Central memory CD8-positive, alpha-beta T cell (primary cell): ENCODE results near the gene LHFPL3.

Source experiments
- ATAC-seq: fragments of 150-1000 bp; cut with Tn5 transposase; replicated peaks from 2 replicates; pipeline ENCODE4 v1.10.0; 2022; ENCODE audit warnings: mild to moderate bottlenecking, moderate FRiP score, moderate number of reproducible peaks; ENCODE audit not compliant: poor library complexity, severe bottlenecking; ENCODE audit errors: extremely low read depth
- DNase-seq, 2 donors: peaks; one replicate each; pipeline ENCODE4 v3.0.0; 2021; ENCODE audit warnings: low spot score in 2 of 2
- H3K27ac Mint-ChIP-seq: one replicate; pipeline ENCODE4 v1.8.0; 2022; ENCODE audit warnings: low read depth, mild to moderate bottlenecking, moderate library complexity, mixed read lengths
- H3K27me3 Mint-ChIP-seq: one replicate; pipeline ENCODE4 v1.8.0; 2022; ENCODE audit warnings: mixed read lengths
- H3K36me3 Mint-ChIP-seq: one replicate; pipeline ENCODE4 v1.8.0; 2022; ENCODE audit warnings: mild to moderate bottlenecking, moderate library complexity, mixed read lengths; ENCODE audit not compliant: insufficient read depth
- H3K4me1 Mint-ChIP-seq: one replicate; pipeline ENCODE4 v1.8.0; 2022; ENCODE audit warnings: mixed read lengths
- H3K4me3 Mint-ChIP-seq: one replicate; pipeline ENCODE4 v1.8.0; 2022; ENCODE audit warnings: mild to moderate bottlenecking, moderate library complexity, mixed read lengths
- H3K9me3 Mint-ChIP-seq: one replicate; pipeline ENCODE4 v1.8.0; 2022; ENCODE audit warnings: mixed read lengths

LHFPL3 gene

GRCh38 chr7:104328970-104329825 lies 795 bp downstream of the LHFPL3 start:
- no peak for ATAC-seq
- Mint-ChIP-seq H3K9me3 (no peaks in the 10 kb centered on the region), H3K27me3 (peaks cover 68% of the 10 kb centered on the region), H3K36me3 (no peaks in the 10 kb centered on the region), H3K4me3 (no peak overlapping the region), H3K27ac (no peak overlapping the region), H3K4me1 (no peaks in the 10 kb centered on the region)
- DNase-seq = no peak

- DNase-seq = no peak
- Mint-ChIP-seq H3K36me3 (no peaks in the 10 kb centered on the region), H3K27ac (no peak overlapping the region), H3K4me3 (no peak overlapping the region), H3K27me3 (peaks cover 10% of the 10 kb centered on the region), H3K4me1 (no peaks in the 10 kb centered on the region), H3K9me3 (no peaks in the 10 kb centered on the region)
- no peak for ATAC-seq
Measured at GRCh38 chr7:104341546-104341945, 13.1 kb downstream of the LHFPL3 start.

DNA sequence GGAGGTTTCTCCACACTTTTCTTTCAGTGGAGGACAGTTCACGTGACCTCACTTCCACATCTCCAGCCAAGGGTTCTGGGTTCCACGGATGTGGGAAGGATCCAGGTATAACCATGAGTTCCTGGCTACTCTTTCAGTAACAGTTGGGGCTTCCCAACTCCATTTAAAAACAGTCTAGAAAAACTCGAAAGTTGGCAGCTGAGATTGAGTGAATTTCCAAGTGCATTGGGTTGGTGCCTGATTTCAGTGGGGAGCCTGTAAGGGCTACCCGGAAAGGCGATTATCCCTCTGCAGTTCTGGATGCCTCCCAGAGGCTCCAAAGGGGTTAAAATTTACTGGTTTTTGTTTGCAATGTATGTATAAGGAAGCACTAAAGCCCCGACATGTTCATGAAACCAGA lies 24.3 kb downstream of the LHFPL3 start:
- DNase-seq = no peak
- H3K4me3 Mint-ChIP-seq = no peak overlapping the region
- no peaks in the 10 kb centered on the region for H3K4me1 Mint-ChIP-seq
- H3K36me3 Mint-ChIP-seq = peaks cover 2% of the 10 kb centered on the region
- H3K27me3 Mint-ChIP-seq = peaks cover 18% of the 10 kb centered on the region
- no peak overlapping the region for H3K27ac Mint-ChIP-seq
- no peak for ATAC-seq
- H3K9me3 Mint-ChIP-seq = no peaks in the 10 kb centered on the region

DNA sequence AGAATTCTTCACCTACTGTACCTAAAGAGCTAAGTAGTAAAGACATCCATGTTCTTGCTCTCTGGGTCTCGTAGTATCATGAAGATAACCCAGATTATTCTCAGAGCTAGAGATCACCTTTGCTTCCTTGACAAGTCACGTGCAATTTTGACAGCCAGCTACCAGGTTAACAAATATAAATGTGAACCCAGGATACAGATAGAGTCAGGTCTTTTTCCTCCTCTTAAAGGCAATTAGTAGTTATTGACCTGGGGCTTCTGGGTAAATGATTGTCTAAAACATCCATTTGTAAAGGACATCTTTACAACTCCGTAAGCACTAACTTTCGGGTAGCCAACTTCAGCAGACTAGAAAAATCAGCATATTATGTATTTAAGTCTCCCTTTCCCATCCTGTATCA lies 28.8 kb downstream of the LHFPL3 start:
- no peak for ATAC-seq

DNA sequence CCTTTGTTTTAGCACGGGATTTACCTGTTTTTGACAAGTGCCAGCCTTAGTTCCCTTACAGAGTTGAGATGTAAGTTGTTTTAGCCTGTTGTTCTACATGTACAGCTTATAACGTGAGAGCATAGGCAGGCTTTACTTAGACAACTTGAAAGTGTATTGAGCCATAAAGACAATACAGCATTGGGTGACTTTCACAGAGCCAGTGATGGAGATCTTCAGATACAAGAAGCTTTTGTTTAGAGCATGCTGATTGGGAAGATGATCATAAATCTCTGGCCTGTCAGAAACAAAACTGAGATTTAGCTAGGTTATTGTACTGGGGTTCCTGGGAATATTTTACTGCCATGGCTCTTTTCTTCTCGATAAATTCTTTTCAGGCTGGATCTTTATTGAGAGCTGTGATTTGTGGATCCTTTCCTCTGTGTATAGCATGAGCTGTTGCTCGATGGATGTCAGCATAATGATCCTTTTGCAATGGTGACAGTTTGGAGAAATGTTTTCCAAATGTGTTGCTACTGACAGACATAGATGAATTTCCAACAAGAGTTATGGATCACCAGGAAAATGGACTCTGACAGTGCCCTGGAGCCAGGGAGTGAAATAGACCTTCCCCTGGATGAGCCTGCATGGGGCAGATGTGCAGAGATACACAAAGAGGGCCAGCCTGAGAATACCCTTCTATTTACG lies 30.2 kb downstream of the LHFPL3 start:
- Mint-ChIP-seq H3K27me3 (peaks cover 47% of the 10 kb centered on the region), H3K27ac (no peak overlapping the region), H3K9me3 (no peaks in the 10 kb centered on the region), H3K4me3 (no peak overlapping the region), H3K4me1 (no peaks in the 10 kb centered on the region), H3K36me3 (no peaks in the 10 kb centered on the region)
- ATAC-seq (no peak), DNase-seq (no peak)

More for the DNA sequence above, 28.8 kb downstream of the LHFPL3 start:
- no peak for DNase-seq
- Mint-ChIP-seq H3K4me1 (no peaks in the 10 kb centered on the region), H3K4me3 (no peak overlapping the region), H3K27me3 (peaks cover 38% of the 10 kb centered on the region), H3K9me3 (no peaks in the 10 kb centered on the region), H3K36me3 (no peaks in the 10 kb centered on the region), H3K27ac (no peak overlapping the region)

DNA sequence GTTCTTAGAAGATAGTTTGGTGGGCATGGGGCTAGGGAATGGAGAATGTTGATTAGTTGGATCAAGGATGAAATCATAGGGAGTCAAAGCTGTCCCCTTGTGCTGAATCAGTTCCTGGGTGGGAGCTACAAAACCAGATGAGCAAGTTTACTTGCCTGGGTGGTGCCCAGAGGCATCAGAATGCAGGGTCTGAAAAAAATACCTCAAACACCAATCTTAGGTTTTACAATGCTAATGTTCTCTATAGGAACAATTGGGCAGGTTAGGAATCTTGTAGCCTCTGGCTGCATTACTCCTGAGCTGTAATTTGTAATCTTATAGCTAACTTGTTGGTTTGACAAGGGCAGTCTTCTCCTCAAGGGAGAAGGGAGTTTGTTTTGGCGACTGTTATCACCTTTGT lies 34.4 kb downstream of the LHFPL3 start:
- Mint-ChIP-seq H3K4me3 (no peak overlapping the region), H3K9me3 (no peaks in the 10 kb centered on the region), H3K27ac (no peak overlapping the region), H3K4me1 (no peaks in the 10 kb centered on the region), H3K36me3 (no peaks in the 10 kb centered on the region), H3K27me3 (peaks cover 38% of the 10 kb centered on the region)
- DNase-seq = no peak
- no peak for ATAC-seq

DNA sequence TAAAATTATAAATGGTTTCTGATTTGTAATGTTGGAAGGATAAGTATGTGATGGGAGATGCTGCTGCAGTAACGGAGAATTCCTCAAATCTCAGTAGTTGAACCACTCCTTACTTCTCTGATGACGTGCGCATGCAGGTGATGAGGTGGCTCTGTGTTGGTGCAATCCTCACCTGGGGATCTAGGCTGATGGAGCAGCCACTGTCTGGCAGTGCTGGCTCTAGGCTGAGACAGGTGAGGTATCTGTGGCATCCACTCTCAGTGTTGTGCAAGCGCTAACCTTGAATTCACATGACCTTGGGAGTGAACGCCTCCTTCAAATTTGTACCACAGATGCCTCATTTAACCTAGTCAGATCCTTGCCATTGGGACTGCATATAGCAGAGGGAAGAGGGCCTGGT lies 35.0 kb downstream of the LHFPL3 start:
- DNase-seq (no peak), ATAC-seq (no peak)
- no peaks in the 10 kb centered on the region for H3K4me1 Mint-ChIP-seq
- no peaks in the 10 kb centered on the region for H3K36me3 Mint-ChIP-seq
- no peaks in the 10 kb centered on the region for H3K9me3 Mint-ChIP-seq
- no peak overlapping the region for H3K4me3 Mint-ChIP-seq
- H3K27me3 Mint-ChIP-seq = peaks cover 38% of the 10 kb centered on the region
- no peak overlapping the region for H3K27ac Mint-ChIP-seq

DNA sequence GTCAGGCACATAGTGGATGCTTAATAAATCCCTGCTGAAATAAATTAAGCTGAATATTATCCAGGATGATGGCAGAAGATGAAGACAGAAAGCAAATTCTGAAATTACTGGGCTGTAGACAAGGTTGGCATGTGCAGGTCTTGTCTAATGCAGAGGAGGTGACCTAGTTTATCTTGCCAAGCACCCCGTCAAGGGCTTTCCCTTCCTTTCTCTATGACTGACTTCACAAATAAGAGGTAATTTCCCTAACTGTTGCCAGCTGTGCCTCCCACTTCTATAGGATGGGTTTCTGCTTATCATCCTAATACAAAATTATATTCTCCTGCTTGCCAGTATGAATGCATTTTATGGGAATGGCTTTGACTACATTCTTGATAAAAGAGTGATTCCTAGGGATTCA lies 38.0 kb downstream of the LHFPL3 start:
- Mint-ChIP-seq H3K4me1 (no peaks in the 10 kb centered on the region), H3K9me3 (no peaks in the 10 kb centered on the region)

DNA sequence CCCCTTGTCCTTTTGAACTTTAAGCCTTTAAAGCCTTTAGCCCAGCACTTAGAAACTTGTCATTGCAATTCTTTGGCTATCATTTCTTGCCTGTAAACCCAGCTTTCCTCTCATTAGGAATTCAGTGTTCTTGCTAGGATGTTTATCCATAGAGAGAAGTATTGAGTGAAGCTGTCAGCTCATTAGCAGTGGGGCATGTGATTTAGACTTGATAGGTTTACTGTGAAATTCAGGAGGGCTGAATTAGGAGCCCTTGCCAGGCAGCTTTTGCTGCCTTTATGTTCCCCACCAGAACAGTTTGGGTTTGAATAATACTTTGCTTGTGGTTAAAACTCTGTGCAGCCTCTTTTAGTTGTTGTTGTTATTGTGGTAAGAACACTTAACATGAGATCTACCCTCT lies 39.5 kb downstream of the LHFPL3 start:
- DNase-seq (no peak), ATAC-seq (no peak)
- H3K9me3 Mint-ChIP-seq = no peaks in the 10 kb centered on the region
- H3K4me3 Mint-ChIP-seq = no peak overlapping the region
- no peak overlapping the region for H3K27ac Mint-ChIP-seq
- H3K4me1 Mint-ChIP-seq = no peaks in the 10 kb centered on the region
- peaks cover 10% of the 10 kb centered on the region for H3K27me3 Mint-ChIP-seq
- H3K36me3 Mint-ChIP-seq = no peaks in the 10 kb centered on the region

More for the DNA sequence above, 38.0 kb downstream of the LHFPL3 start:
- DNase-seq (no peak), ATAC-seq (no peak)
- Mint-ChIP-seq H3K27me3 (peaks cover 26% of the 10 kb centered on the region), H3K36me3 (no peaks in the 10 kb centered on the region), H3K4me3 (no peak overlapping the region), H3K27ac (no peak overlapping the region)

GRCh38 chr7:104371216-104371979 lies 43.0 kb downstream of the LHFPL3 start:
- Mint-ChIP-seq H3K27ac (no peak overlapping the region), H3K36me3 (no peaks in the 10 kb centered on the region), H3K27me3 (no peaks in the 10 kb centered on the region), H3K9me3 (no peaks in the 10 kb centered on the region), H3K4me3 (no peak overlapping the region), H3K4me1 (no peaks in the 10 kb centered on the region)
- ATAC-seq (no peak), DNase-seq (no peak)

DNA sequence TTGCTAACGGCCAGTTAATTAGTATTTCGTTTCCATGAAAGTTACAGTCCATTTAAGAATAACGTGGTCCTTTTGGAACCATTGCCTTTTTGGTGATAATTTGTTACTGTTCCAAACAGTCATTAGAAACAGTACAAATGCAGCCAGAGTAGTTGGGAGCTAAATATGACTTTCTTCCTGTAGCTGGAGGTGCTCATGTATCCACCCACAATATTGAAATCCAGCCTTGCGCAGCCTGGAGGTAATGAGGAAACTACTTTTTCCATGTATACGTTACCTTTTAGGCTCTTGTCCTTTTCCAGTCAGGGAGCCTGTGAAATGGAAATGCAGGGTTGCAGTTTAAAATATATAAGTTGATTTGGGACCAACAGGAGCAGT lies 43.6 kb downstream of the LHFPL3 start:
- ATAC-seq = no peak
- Mint-ChIP-seq H3K9me3 (no peaks in the 10 kb centered on the region), H3K36me3 (no peaks in the 10 kb centered on the region), H3K4me1 (no peaks in the 10 kb centered on the region), H3K27ac (no peak overlapping the region), H3K4me3 (no peak overlapping the region), H3K27me3 (no peaks in the 10 kb centered on the region)
- DNase-seq = no peak

DNA sequence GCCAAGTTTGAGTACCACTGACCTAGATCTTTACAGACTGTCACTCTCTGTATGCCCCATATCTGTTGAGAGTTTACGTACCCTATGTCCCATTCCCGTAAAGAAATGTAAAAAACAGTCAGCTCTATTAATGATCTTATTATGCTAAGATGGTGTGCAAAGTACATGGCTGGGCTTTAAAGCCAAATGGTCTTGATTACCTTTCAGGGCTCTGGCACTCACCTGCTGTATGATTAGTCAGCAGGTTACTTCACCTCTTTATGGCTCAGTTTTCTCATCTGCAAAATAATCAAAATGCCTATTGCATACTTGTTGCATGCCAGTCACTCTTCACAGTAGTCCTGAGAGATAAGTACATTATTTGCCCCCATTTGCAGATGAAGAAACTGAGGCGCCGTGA lies 54.2 kb downstream of the LHFPL3 start:
- no peak for ATAC-seq
- H3K27ac Mint-ChIP-seq = no peak overlapping the region

More for the DNA sequence above, 54.2 kb downstream of the LHFPL3 start:
- H3K4me1 Mint-ChIP-seq = no peaks in the 10 kb centered on the region
- no peaks in the 10 kb centered on the region for H3K9me3 Mint-ChIP-seq
- no peaks in the 10 kb centered on the region for H3K36me3 Mint-ChIP-seq
- DNase-seq = no peak
- H3K27me3 Mint-ChIP-seq = peaks cover 10% of the 10 kb centered on the region
- H3K4me3 Mint-ChIP-seq = no peak overlapping the region
